Measurements from ENCODE around the gene AFF4.

DNA sequence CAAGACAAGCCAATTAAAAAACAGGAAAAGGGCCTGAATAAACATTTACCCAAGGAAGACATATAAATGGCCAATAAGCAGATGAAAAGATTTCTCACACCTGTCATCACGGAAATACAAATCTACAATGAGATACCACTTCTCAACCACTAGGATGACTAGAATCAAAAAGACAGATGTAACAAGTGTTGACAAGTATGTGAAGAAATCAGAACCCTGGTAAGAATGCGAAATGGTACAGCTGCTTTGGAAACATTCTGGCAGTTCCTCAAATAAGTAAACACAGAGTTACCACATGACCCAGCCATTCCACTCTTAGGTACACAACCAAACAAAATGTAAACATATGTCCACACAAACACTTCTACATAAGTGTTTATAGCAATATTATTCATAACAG, 57.5 kb downstream of the AFF4 start:
- TF ChIP-seq, protein P1, sequence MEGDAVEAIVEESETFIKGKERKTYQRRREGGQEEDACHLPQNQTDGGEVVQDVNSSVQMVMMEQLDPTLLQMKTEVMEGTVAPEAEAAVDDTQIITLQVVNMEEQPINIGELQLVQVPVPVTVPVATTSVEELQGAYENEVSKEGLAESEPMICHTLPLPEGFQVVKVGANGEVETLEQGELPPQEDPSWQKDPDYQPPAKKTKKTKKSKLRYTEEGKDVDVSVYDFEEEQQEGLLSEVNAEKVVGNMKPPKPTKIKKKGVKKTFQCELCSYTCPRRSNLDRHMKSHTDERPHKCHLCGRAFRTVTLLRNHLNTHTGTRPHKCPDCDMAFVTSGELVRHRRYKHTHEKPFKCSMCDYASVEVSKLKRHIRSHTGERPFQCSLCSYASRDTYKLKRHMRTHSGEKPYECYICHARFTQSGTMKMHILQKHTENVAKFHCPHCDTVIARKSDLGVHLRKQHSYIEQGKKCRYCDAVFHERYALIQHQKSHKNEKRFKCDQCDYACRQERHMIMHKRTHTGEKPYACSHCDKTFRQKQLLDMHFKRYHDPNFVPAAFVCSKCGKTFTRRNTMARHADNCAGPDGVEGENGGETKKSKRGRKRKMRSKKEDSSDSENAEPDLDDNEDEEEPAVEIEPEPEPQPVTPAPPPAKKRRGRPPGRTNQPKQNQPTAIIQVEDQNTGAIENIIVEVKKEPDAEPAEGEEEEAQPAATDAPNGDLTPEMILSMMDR (IDR thresholded peaks at IDR 0.05) = no peak
- TF ChIP-seq POLR2A (IDR thresholded peaks at IDR 0.05) = no peak
